Panc1 (cell line): ENCODE measurements around the gene PLA1A. TPM values are rescaled to one million over a fixed set of nuclear protein-coding genes. Genes with fewer than 3 reads are reported as not detected.

Experiments used
- ATAC-seq: fragments of 200-7000 bp; cut with Tn5 transposase; 2 replicates; pipeline ENCODE4 v1.9.1; 2020; ENCODE audit warnings: mild to moderate bottlenecking, moderate library complexity
- BruUV-seq: library from RNA; stranded (reverse); fragments of 400-500 nt; replicated peaks from 2 replicates; lab custom pipeline; 2021; lab: Mats Ljungman, UMichigan
- CTCF ChIA-PET: fragments of 300-600 bp; sonication (Branson Sonifier 250); formaldehyde crosslinking; loops from one replicate; lab custom pipeline; 2022; ENCODE audit warnings: antibody characterized with exemption; lab: Charles Lee
- POLR2A ChIA-PET: fragments of 300-600 bp; sonication (Branson Sonifier 250); formaldehyde crosslinking; loops from one replicate; lab custom pipeline; 2022; ENCODE audit warnings: antibody characterized with exemption; lab: Charles Lee
- DNase-seq: peaks from one replicate; pipeline ENCODE4 v3.0.0-alpha.2; 2010; ENCODE audit warnings: low read depth, low spot score
- H3K27ac ChIP-seq: 2 replicates; pipeline ENCODE4 v1.5.1; 2011; ENCODE audit warnings: mild to moderate bottlenecking, low read length, inconsistent platforms
- H3K27me3 ChIP-seq: fragments of 200-500 bp; sonication (Bioruptor generic); 2 replicates; pipeline ENCODE4 v1.6.0; 2014; ENCODE audit warnings: low read length, inconsistent platforms; ENCODE audit not compliant: control insufficient read depth, insufficient read depth
- H3K36me3 ChIP-seq: fragments of 200-500 bp; sonication (Bioruptor generic); 2 replicates; pipeline ENCODE4 v1.5.1; 2014; ENCODE audit warnings: inconsistent platforms, mild to moderate bottlenecking, low read length, moderate library complexity; ENCODE audit not compliant: control insufficient read depth, insufficient read depth
- H3K4me1 ChIP-seq: 2 replicates; pipeline ENCODE4 v1.5.1; 2011; ENCODE audit warnings: inconsistent platforms, mild to moderate bottlenecking, low read length, moderate library complexity; ENCODE audit not compliant: control insufficient read depth, insufficient read depth
- H3K4me3 ChIP-seq, 2 experiments: 2 replicates each; pipeline ENCODE4 v1.5.1; 2011 to 2012; ENCODE audit warnings: low read depth in 2 of 2, low read length in 2 of 2, mild to moderate bottlenecking in 2 of 2, inconsistent platforms in 1 of 2, moderate library complexity in 1 of 2
- H3K9me3 ChIP-seq: fragments of 200-500 bp; sonication (Bioruptor generic); 2 replicates; pipeline ENCODE4 v1.5.1; 2014; ENCODE audit warnings: low read depth, mild to moderate bottlenecking, inconsistent platforms, low read length, moderate library complexity; ENCODE audit not compliant: control insufficient read depth, insufficient read depth
- CTCF ChIP-seq: fragments of 450-650 bp; IDR thresholded peaks from 2 replicates; pipeline ENCODE4 v1.5.1; 2017; ENCODE audit warnings: mild to moderate bottlenecking
- POLR2AphosphoS5 ChIP-seq: IDR thresholded peaks from 2 replicates; pipeline ENCODE4 v1.6.1; 2012; ENCODE audit warnings: mild to moderate bottlenecking, low read depth, low read length, moderate library complexity
- REST ChIP-seq, 2 experiments: IDR thresholded peaks; 2 replicates each; pipeline ENCODE4 v1.6.1; 2011 to 2012; ENCODE audit warnings: low read depth in 2 of 2, control low read depth in 1 of 2, low read length in 1 of 2, mild to moderate bottlenecking in 1 of 2, moderate library complexity in 1 of 2; ENCODE audit not compliant: insufficient read depth in 1 of 2
- SIN3A ChIP-seq: IDR thresholded peaks from 2 replicates; pipeline ENCODE4 v1.6.1; 2012; ENCODE audit warnings: low read depth, mild to moderate bottlenecking, low read length, moderate library complexity, borderline replicate concordance; ENCODE audit not compliant: insufficient read depth
- TCF7L2 ChIP-seq: IDR thresholded peaks from 2 replicates; pipeline ENCODE4 v1.6.1; 2011; ENCODE audit warnings: mild to moderate bottlenecking, low read depth, low read length, inconsistent platforms
- in situ Hi-C: cut with HindIII; loops from 2 replicates; pipeline ENCODE4 v1.10.0; 2016; ENCODE audit warnings: low sequenced_read_pairs, low pct_unique_long_range_greater_than_20kb
- intact Hi-C: fragments of 100-400 bp; cut with micrococcal nuclease; formaldehyde crosslinking; loops from one replicate; pipeline ENCODE4 v1.10.0; 2022; ENCODE audit not compliant: unreplicated experiment
- total RNA-seq: library from RNA; stranded (reverse); gene quantifications from one replicate; pipeline ENCODE4 v1.2.1, GENCODE V29; 2021; ENCODE audit not compliant: unreplicated experiment

Gene PLA1A
- total RNA-seq, 1 experiment from 2014 or later = not detected

DNA sequence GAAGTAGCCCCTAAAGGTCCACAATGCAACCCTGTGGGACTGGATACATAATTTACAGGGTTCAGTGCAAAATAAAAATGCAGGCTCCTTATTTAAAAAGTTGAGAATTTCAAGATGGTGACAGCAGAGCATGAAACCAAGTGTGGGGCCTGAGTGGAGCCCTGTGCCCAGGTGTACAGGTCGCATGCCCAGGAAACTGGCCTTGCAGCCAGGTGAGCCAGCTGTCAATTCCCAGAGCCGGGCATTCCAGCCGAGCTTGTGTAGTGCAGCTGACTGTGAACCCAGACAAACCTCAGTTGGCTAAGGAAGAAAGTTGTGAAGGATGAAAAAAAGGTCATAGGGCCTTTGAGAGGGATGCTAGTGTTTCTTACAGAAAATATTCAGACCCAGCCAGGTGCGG, 35.1 kb downstream of the PLA1A start:
- in situ Hi-C loops = no loop called here
- Histone ChIP-seq H3K36me3 (no peaks in the 10 kb centered on the region), H3K4me3 (no peak overlapping the region), H3K27ac (no peak overlapping the region), H3K9me3 (no peaks in the 10 kb centered on the region), H3K27me3 (peaks cover 2% of the 10 kb centered on the region; the same call in 1 of the 2 replicates), H3K4me1 (no peaks in the 10 kb centered on the region)
- ATAC-seq (no peak), DNase-seq (no peak)
- TF ChIP-seq TCF7L2 = no peak
- no peak for TF ChIP-seq CTCF
- no peak for TF ChIP-seq POLR2AphosphoS5
- no peak for TF ChIP-seq SIN3A
- no peak for TF ChIP-seq REST (IDR thresholded peaks at IDR 0.05; ENCODE audit: insufficient read depth in 1 of 2, low read depth in 2 of 2, low read length in 1 of 2)
- ChIA-PET POLR2A (no interaction called here), CTCF (no interaction called here)
- intact Hi-C loops = no loop called here
- no TSS peak for BruUV-seq

GRCh38 chr3:119635719-119636118, 38.0 kb downstream of the PLA1A start:
- H3K27ac ChIP-seq = no peak overlapping the region
- DNase-seq (no peak), ATAC-seq (no peak)
- no peaks in the 10 kb centered on the region for H3K36me3 ChIP-seq
- no peaks in the 10 kb centered on the region for H3K9me3 ChIP-seq
- no peaks in the 10 kb centered on the region for H3K4me1 ChIP-seq
- no peak overlapping the region for H3K4me3 ChIP-seq
- POLR2A ChIA-PET = no interaction called here
- TF ChIP-seq REST (IDR thresholded peaks at IDR 0.05; ENCODE audit: insufficient read depth in 1 of 2, low read depth in 2 of 2, low read length in 1 of 2) (no peak), CTCF (no peak), TCF7L2 (no peak), SIN3A (no peak), POLR2AphosphoS5 (no peak)
- peaks cover 2% of the 10 kb centered on the region; the same call in 1 of the 2 replicates for H3K27me3 ChIP-seq
- intact Hi-C loops = no loop called here
- in situ Hi-C loops = no loop called here
- CTCF ChIA-PET = no interaction called here
- no TSS peak for BruUV-seq
